ENCODE measurements around the gene CRLF2. TPM values are rescaled to one million over a fixed set of nuclear protein-coding genes. Genes with fewer than 3 reads are reported as not detected.

CRLF2 gene
- total RNA-seq, 4 donors from 2014 or later = 1.1 TPM; not detected in 3

DNA sequence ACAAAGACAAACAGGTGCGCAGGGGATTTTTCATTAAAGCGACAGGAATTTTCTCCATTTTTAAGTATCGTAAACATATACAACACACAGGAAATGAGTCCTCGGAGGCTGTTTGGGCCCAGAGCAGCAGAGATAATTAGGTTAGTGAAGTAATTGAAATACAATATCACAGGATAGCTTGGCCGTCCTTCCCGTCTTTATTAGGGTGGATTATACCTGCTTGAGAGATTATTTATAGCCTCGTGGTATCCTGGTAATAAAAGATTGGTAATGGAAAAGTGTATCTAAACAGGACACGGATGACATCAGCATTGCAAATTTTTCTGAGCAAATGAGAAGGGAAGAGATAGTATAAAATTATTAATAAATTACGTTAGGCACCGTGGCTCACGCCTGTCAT lies 68.2 kb downstream of the CRLF2 start:
- H3K4me3 ChIP-seq (ENCODE audit: low read depth, poor library complexity, severe bottlenecking) = no peak overlapping the region
- 41 to 43% methylated on average over 11 of the region's 11 CpGs for WGBS, 2 donors
- no peak for DNase-seq (ENCODE audit: low spot score in 2 of 2)
- intact Hi-C loops (cut with DNase I; ENCODE audit: low total_unique reads) = no loop called here
- TF ChIP-seq POLR2A (IDR thresholded peaks at IDR 0.05) = no peak
- no peak for TF ChIP-seq CTCF (IDR thresholded peaks at IDR 0.05)

Other genes starting within 250 kb of the CRLF2 start
- gene CSF2RA, start 56.2 kb upstream of the CRLF2 start, total RNA-seq = 1 to 10 TPM; 2.4 to 7.5 (median 4.6) TPM
- 1 to 10 TPM; 1.7 to 6.2 (median 4.5) TPM for gene IL3RA, start 124.1 kb upstream of the CRLF2 start, total RNA-seq
- 100 to 1,000 TPM; 187 to 282 (median 260) TPM for gene SLC25A6, start 179.5 kb upstream of the CRLF2 start, total RNA-seq
- 10 to 100 TPM; 24.8 to 35.9 (median 30.1) TPM for gene ASMTL, start 240.3 kb upstream of the CRLF2 start, total RNA-seq

Measured in lower leg skin (tissue), 4 donors.